ENCODE measurements around the gene GMDS.

Gene GMDS

DNA sequence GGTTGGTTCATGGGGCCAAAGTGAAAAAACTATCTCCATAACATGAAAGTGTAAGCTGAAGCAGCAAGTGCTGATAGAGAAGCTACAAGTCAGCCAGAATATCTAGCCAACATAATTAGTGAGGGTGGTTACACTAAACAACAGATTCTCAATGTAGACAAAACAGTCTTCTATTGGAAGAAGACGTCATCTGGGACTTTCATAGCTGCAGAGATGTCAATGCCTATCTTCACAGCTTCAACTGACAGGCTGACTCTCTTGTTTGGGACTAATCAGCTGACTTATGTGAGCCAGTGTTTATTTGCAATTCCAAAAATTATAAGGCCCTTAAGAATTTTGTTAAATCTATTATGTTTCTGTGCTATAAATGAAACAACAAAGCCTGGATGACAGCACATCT is 63.2 kb downstream of the GMDS start:
- Histone ChIP-seq H4K20me1 (ENCODE audit: insufficient read depth) (no peaks in the 10 kb centered on the region), H3K4me1 (ENCODE audit: low read depth, poor library complexity, severe bottlenecking) (peaks cover 6% of the 10 kb centered on the region), H3K79me2 (ENCODE audit: insufficient read depth, low read depth) (no peaks in the 10 kb centered on the region), H3K4me3 (IDR thresholded peaks at IDR 0.05; ENCODE audit: insufficient read depth, low read depth, low read length) (no peak overlapping the region), H3K9ac (no peak overlapping the region), H3K27me3 (ENCODE audit: insufficient read depth, low read depth) (no peaks in the 10 kb centered on the region), H3K4me2 (no peak overlapping the region), H3K36me3 (ENCODE audit: insufficient read depth) (no peaks in the 10 kb centered on the region), H3K27ac (no peak overlapping the region), H2AFZ (ENCODE audit: low read depth) (no peak overlapping the region)
- TF ChIP-seq, protein P1, sequence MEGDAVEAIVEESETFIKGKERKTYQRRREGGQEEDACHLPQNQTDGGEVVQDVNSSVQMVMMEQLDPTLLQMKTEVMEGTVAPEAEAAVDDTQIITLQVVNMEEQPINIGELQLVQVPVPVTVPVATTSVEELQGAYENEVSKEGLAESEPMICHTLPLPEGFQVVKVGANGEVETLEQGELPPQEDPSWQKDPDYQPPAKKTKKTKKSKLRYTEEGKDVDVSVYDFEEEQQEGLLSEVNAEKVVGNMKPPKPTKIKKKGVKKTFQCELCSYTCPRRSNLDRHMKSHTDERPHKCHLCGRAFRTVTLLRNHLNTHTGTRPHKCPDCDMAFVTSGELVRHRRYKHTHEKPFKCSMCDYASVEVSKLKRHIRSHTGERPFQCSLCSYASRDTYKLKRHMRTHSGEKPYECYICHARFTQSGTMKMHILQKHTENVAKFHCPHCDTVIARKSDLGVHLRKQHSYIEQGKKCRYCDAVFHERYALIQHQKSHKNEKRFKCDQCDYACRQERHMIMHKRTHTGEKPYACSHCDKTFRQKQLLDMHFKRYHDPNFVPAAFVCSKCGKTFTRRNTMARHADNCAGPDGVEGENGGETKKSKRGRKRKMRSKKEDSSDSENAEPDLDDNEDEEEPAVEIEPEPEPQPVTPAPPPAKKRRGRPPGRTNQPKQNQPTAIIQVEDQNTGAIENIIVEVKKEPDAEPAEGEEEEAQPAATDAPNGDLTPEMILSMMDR (conservative IDR thresholded peaks at IDR 0.05; ENCODE audit: low read depth, low read length), result no peak

DNA sequence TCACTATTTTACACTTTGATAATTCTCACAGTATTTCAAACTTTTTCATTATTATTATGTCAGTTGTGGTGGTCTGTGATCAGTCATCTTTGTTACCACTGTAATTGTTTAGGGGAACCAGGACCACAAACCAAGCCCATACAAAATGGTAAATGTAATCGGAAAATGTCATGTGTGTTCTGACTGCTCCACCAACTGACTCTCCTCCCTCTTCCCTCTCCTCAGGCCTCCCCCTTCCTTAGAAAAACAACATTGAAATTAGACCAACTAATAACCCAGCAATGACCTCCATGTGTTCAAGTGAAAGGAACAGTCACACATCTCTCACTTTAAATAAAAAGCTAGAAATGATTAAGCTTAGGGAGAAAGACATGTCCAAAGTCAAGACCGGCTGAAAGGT is 63.8 kb downstream of the GMDS start:
- Histone ChIP-seq H3K79me2 (ENCODE audit: insufficient read depth, low read depth) (no peaks in the 10 kb centered on the region), H3K4me3 (IDR thresholded peaks at IDR 0.05; ENCODE audit: insufficient read depth, low read depth, low read length) (no peak overlapping the region), H3K27me3 (ENCODE audit: insufficient read depth, low read depth) (no peaks in the 10 kb centered on the region), H3K4me2 (no peak overlapping the region), H2AFZ (ENCODE audit: low read depth) (no peak overlapping the region), H3K27ac (no peak overlapping the region), H4K20me1 (ENCODE audit: insufficient read depth) (no peaks in the 10 kb centered on the region), H3K9ac (no peak overlapping the region), H3K4me1 (ENCODE audit: low read depth, poor library complexity, severe bottlenecking) (peaks cover 6% of the 10 kb centered on the region), H3K36me3 (ENCODE audit: insufficient read depth) (no peaks in the 10 kb centered on the region)
- TF ChIP-seq, protein P1 (conservative IDR thresholded peaks at IDR 0.05; ENCODE audit: low read depth, low read length), result no peak

DNA sequence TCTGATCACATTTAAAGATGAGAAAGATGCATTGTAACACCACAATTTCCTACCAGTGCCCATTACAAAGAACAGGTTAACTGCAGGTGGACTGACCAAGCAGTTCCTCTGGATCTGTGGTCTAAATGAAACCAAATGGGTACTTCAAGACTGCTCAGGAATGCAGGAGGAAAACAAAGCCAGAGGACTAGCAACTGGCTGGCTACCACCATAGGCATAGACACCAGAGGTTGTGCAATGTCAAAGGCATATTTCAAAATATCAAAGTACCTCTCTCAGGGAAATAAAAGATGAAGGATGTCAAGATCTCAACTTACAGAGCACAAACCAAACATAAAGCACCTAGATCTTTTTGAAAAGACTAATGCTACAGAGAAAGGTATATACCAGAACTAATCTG is 65.5 kb downstream of the GMDS start:
- TF ChIP-seq, protein P1 (conservative IDR thresholded peaks at IDR 0.05; ENCODE audit: low read depth, low read length), result no peak
- H3K27me3 ChIP-seq (ENCODE audit: insufficient read depth, low read depth), result no peaks in the 10 kb centered on the region
- no peak overlapping the region for H3K4me2 ChIP-seq
- H3K4me3 ChIP-seq (IDR thresholded peaks at IDR 0.05; ENCODE audit: insufficient read depth, low read depth, low read length), result no peak overlapping the region
- no peak overlapping the region for H2AFZ ChIP-seq (ENCODE audit: low read depth)
- no peaks in the 10 kb centered on the region for H3K36me3 ChIP-seq (ENCODE audit: insufficient read depth)
- no peak overlapping the region for H3K9ac ChIP-seq
- H3K79me2 ChIP-seq (ENCODE audit: insufficient read depth, low read depth), result no peaks in the 10 kb centered on the region
- peaks cover 6% of the 10 kb centered on the region for H3K4me1 ChIP-seq (ENCODE audit: low read depth, poor library complexity, severe bottlenecking)
- H4K20me1 ChIP-seq (ENCODE audit: insufficient read depth), result no peaks in the 10 kb centered on the region
- H3K27ac ChIP-seq, result no peak overlapping the region

DNA sequence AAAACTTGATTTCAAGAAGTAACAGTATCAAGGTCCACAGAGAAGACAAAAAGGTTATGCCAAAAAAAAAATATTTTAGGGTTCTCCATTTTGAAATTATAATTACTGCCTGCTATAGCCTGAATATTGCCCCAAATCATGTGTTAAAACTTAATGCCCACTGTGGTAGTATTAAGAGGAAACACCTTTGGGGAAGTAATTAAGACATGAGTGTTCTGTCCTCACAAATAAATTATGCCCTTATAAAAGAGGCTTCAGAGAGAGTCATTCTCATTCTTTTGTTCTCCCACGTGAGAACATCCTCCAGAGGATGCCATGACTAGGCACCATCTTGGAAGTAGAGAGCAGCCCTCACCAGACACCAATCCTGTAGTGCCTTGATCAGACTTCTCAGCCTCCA is 66.2 kb downstream of the GMDS start:
- no peak overlapping the region for H3K4me2 ChIP-seq
- no peak overlapping the region for H3K27ac ChIP-seq
- no peaks in the 10 kb centered on the region for H4K20me1 ChIP-seq (ENCODE audit: insufficient read depth)
- H3K79me2 ChIP-seq (ENCODE audit: insufficient read depth, low read depth), result no peaks in the 10 kb centered on the region
- H3K9ac ChIP-seq, result no peak overlapping the region
- H3K36me3 ChIP-seq (ENCODE audit: insufficient read depth), result no peaks in the 10 kb centered on the region
- H3K4me1 ChIP-seq (ENCODE audit: low read depth, poor library complexity, severe bottlenecking), result peaks cover 6% of the 10 kb centered on the region
- TF ChIP-seq, protein P1 (conservative IDR thresholded peaks at IDR 0.05; ENCODE audit: low read depth, low read length), result no peak
- H3K4me3 ChIP-seq (IDR thresholded peaks at IDR 0.05; ENCODE audit: insufficient read depth, low read depth, low read length), result no peak overlapping the region
- no peak overlapping the region for H2AFZ ChIP-seq (ENCODE audit: low read depth)
- H3K27me3 ChIP-seq (ENCODE audit: insufficient read depth, low read depth), result no peaks in the 10 kb centered on the region

All from KMS-11 (cell line).